C4-2B (cell line): ENCODE results near the gene DHX58.

Experiments
- CTCF ChIP-seq: fragments of 450-650 bp; conservative IDR thresholded peaks from 2 replicates; pipeline ENCODE4 v1.5.1; 2017; ENCODE audit warnings: mild to moderate bottlenecking
- ZFX ChIP-seq: fragments of 450-650 bp; IDR thresholded peaks from 2 replicates; pipeline ENCODE4 v1.6.1; 2017

GRCh38 chr17:42061646-42062487, 50.6 kb downstream of the DHX58 start:
- TF ChIP-seq CTCF (no peak), ZFX (no peak)
